IMR-90 (cell line): ENCODE data around the gene CLIC1. TPM values are rescaled to one million over a fixed set of nuclear protein-coding genes. Genes with fewer than 3 reads are reported as not detected.

ENCODE experiments used
- ATAC-seq: fragments of 200-7000 bp; cut with Tn5 transposase; 2 replicates; pipeline ENCODE4 v1.9.1; 2020; ENCODE audit warnings: low read depth, mild to moderate bottlenecking, moderate library complexity
- BruUV-seq: library from RNA; stranded (reverse); fragments of 400-500 nt; replicated peaks from 2 replicates; lab custom pipeline; 2021; lab: Mats Ljungman, UMichigan
- CTCF ChIA-PET: fragments of 300-600 bp; formaldehyde crosslinking; extraction: SDS; loops from one replicate; lab custom pipeline; 2021; ENCODE audit warnings: antibody characterized with exemption; lab: Yijun Ruan, JAX
- POLR2A ChIA-PET: fragments of 300-600 bp; sonication (Branson Sonifier 250); formaldehyde crosslinking; loops from one replicate; lab custom pipeline; 2022; ENCODE audit warnings: antibody characterized with exemption; ENCODE audit not compliant: unreplicated experiment; lab: Charles Lee
- DNase-seq: peaks from one replicate; pipeline ENCODE4 v3.0.0; 2013
- H2AFZ ChIP-seq: replicated peaks from 2 replicates; pipeline ENCODE3; 2013; ENCODE audit warnings: low read length, mild to moderate bottlenecking; ENCODE audit not compliant: poor library complexity
- H2AK5ac ChIP-seq: 2 replicates; pipeline ENCODE4 v1.6.1; 2013; ENCODE audit warnings: low read depth, low read length, inconsistent platforms
- H2AK9ac ChIP-seq: replicated peaks from 2 replicates; pipeline ENCODE3; 2013; ENCODE audit warnings: mild to moderate bottlenecking, low read depth, low read length, moderate library complexity; ENCODE audit not compliant: poor library complexity
- H2BK120ac ChIP-seq: 2 replicates; pipeline ENCODE4 v1.6.1; 2013; ENCODE audit warnings: low read depth, low read length, inconsistent platforms
- H2BK15ac ChIP-seq: 3 replicates; pipeline ENCODE4 v1.6.1; 2013; ENCODE audit warnings: low read depth, low read length, inconsistent platforms
- H2BK20ac ChIP-seq: 2 replicates; pipeline ENCODE4 v1.6.1; 2013; ENCODE audit warnings: low read depth, mild to moderate bottlenecking, inconsistent platforms, low read length, moderate library complexity
- H2BK5ac ChIP-seq: 2 replicates; pipeline ENCODE4 v1.6.1; 2013; ENCODE audit warnings: mild to moderate bottlenecking, low read depth, low read length, inconsistent platforms; ENCODE audit not compliant: poor library complexity, severe bottlenecking
- H3K14ac ChIP-seq: replicated peaks from 2 replicates; pipeline ENCODE4 v1.6.1; 2013; ENCODE audit warnings: low read depth, low read length, inconsistent platforms
- H3K18ac ChIP-seq: 2 replicates; pipeline ENCODE4 v1.6.1; 2013; ENCODE audit warnings: low read depth, low read length, control low read depth
- H3K23ac ChIP-seq: 2 replicates; pipeline ENCODE4 v1.6.1; 2013; ENCODE audit warnings: low read depth, low read length, inconsistent platforms
- H3K27ac ChIP-seq: 2 replicates; pipeline ENCODE4 v1.5.1; 2013; ENCODE audit warnings: mild to moderate bottlenecking, control low read depth, low read length; ENCODE audit not compliant: insufficient read depth
- H3K27me3 ChIP-seq: 2 replicates; pipeline ENCODE4 v1.6.1; 2013; ENCODE audit warnings: low read length; ENCODE audit not compliant: control insufficient read depth, insufficient read depth
- H3K36me3 ChIP-seq: 2 replicates; pipeline ENCODE4 v1.6.1; 2013; ENCODE audit warnings: low read length, mixed read lengths; ENCODE audit not compliant: control insufficient read depth, insufficient read depth
- H3K4ac ChIP-seq: 2 replicates; pipeline ENCODE4 v1.6.1; 2013; ENCODE audit warnings: low read depth, low read length, inconsistent platforms
- H3K4me1 ChIP-seq: 2 replicates; pipeline ENCODE4 v1.6.1; 2013; ENCODE audit warnings: low read length, mixed read lengths; ENCODE audit not compliant: control insufficient read depth, insufficient read depth
- H3K4me2 ChIP-seq: 2 replicates; pipeline ENCODE4 v1.6.1; 2013; ENCODE audit warnings: low read depth, mild to moderate bottlenecking, control low read depth, low read length, moderate library complexity
- H3K4me3 ChIP-seq: 2 replicates; pipeline ENCODE4 v1.5.1; 2013; ENCODE audit warnings: low read depth, mild to moderate bottlenecking, control low read depth, low read length, moderate library complexity; ENCODE audit not compliant: insufficient read depth
- H3K56ac ChIP-seq: 2 replicates; pipeline ENCODE4 v1.6.1; 2013; ENCODE audit warnings: low read length, inconsistent platforms; ENCODE audit not compliant: insufficient read depth; ENCODE audit errors: extremely low read depth
- H3K79me1 ChIP-seq, 2 experiments: 2 replicates each; pipeline ENCODE4 v1.6.1; 2013; ENCODE audit warnings: low read length in 2 of 2, inconsistent platforms in 1 of 2, low read depth in 1 of 2
- H3K9ac ChIP-seq: 2 replicates; pipeline ENCODE4 v1.6.1; 2013; ENCODE audit warnings: low read depth, low read length, control low read depth
- H3K9me1 ChIP-seq: 2 replicates; pipeline ENCODE4 v1.6.1; 2013; ENCODE audit warnings: low read length, inconsistent platforms; ENCODE audit not compliant: insufficient read depth
- H3K9me3 ChIP-seq: 2 replicates; pipeline ENCODE4 v1.6.1; 2013; ENCODE audit warnings: low read length; ENCODE audit not compliant: control insufficient read depth, insufficient read depth
- H4K20me1 ChIP-seq: 2 replicates; pipeline ENCODE4 v1.6.1; 2013; ENCODE audit warnings: low read length, inconsistent platforms; ENCODE audit not compliant: insufficient read depth
- H4K5ac ChIP-seq: 2 replicates; pipeline ENCODE4 v1.6.1; 2013; ENCODE audit warnings: mild to moderate bottlenecking, low read depth, low read length, control low read depth
- H4K8ac ChIP-seq, 2 experiments: 2 replicates each; pipeline ENCODE4 v1.6.1; 2013; ENCODE audit warnings: low read depth in 2 of 2, low read length in 2 of 2, control low read depth in 1 of 2, inconsistent platforms in 1 of 2
- H4K91ac ChIP-seq: 2 replicates; pipeline ENCODE4 v1.6.1; 2013; ENCODE audit warnings: low read depth, low read length, inconsistent platforms; ENCODE audit not compliant: insufficient read depth
- BHLHE40 ChIP-seq: fragments of 150-350 bp; IDR thresholded peaks from 2 replicates; pipeline ENCODE4 v1.6.1; 2016; ENCODE audit warnings: mild to moderate bottlenecking, low read depth, low read length
- CEBPB ChIP-seq: IDR thresholded peaks from 2 replicates; pipeline ENCODE4 v1.6.1; 2012; ENCODE audit warnings: low read depth, low read length, improper control_type of control experiment
- CHD1 ChIP-seq: IDR thresholded peaks from 2 replicates; pipeline ENCODE4 v1.6.1; 2012; ENCODE audit warnings: low read depth, low read length, improper control_type of control experiment
- FOS ChIP-seq: fragments of 150-350 bp; IDR thresholded peaks from 2 replicates; pipeline ENCODE4 v1.6.1; 2016; ENCODE audit warnings: low read depth, low read length
- MAFK ChIP-seq: IDR thresholded peaks from 2 replicates; pipeline ENCODE4 v1.6.1; 2012; ENCODE audit warnings: low read depth, low read length, improper control_type of control experiment
- NFE2L2 ChIP-seq: fragments of 150-350 bp; IDR thresholded peaks from 2 replicates; pipeline ENCODE4 v1.6.1; 2016; ENCODE audit warnings: low read depth, mild to moderate bottlenecking, low read length
- POLR2A ChIP-seq: IDR thresholded peaks from 2 replicates; pipeline ENCODE4 v1.6.1; 2012; ENCODE audit warnings: mild to moderate bottlenecking, low read depth, low read length
- RAD21 ChIP-seq: IDR thresholded peaks from 2 replicates; pipeline ENCODE4 v1.6.1; 2012; ENCODE audit warnings: low read length, improper control_type of control experiment
- RCOR1 ChIP-seq: IDR thresholded peaks from 2 replicates; pipeline ENCODE4 v1.6.1; 2012; ENCODE audit warnings: mild to moderate bottlenecking, low read length, improper control_type of control experiment; ENCODE audit not compliant: insufficient replicate concordance
- RFX5 ChIP-seq: IDR thresholded peaks from 2 replicates; pipeline ENCODE4 v1.8.0; 2012; ENCODE audit warnings: low read depth, mild to moderate bottlenecking, low read length, moderate library complexity
- SMC3 ChIP-seq: fragments of 150-350 bp; IDR thresholded peaks from 2 replicates; pipeline ENCODE4 v1.6.1; 2016; ENCODE audit warnings: low read depth, mild to moderate bottlenecking, antibody characterized with exemption, low read length, moderate library complexity
- WGBS, 2 experiments: methylation state at CpG; one replicate each; pipeline versions ENCODE4 v1.1.5 to v1.1.7; 2013; ENCODE audit warnings: missing lambda C conversion rate in 2 of 2; ENCODE audit not compliant: insufficient read length in 1 of 2; ENCODE audit errors: extremely low coverage in 2 of 2; 5-methylcytosine and 5-hydroxymethylcytosine counted together
- dilution Hi-C: fragments of 300-500 bp; cut with HindIII; formaldehyde crosslinking; loops from one replicate; pipeline ENCODE4 v1.14.3; 2018; ENCODE audit warnings: low sequenced_read_pairs; ENCODE audit not compliant: unreplicated experiment
- in situ Hi-C: fragments of 300-500 bp; cut with MboI; formaldehyde crosslinking; loops from 3 replicates; pipeline ENCODE4 v1.14.3; 2019; ENCODE audit warnings: low sequenced_read_pairs, inconsistent platforms, mixed read lengths
- intact Hi-C: fragments of 100-400 bp; cut with micrococcal nuclease; formaldehyde crosslinking; loops from 2 replicates; pipeline ENCODE4 v1.10.0; 2022
- polyA plus RNA-seq, 3 experiments: library from polyadenylated mRNA; depleted of rRNA; stranded (reverse); fragments of >200 nt; gene quantifications; 2 replicates each; pipeline ENCODE4 v1.2.3, GENCODE V29; 2012; ENCODE audit warnings: low replicate concordance in 1 of 3
- total RNA-seq: library from RNA; depleted of rRNA; stranded (reverse); fragments of >200 nt; gene quantifications from 2 replicates; pipeline ENCODE4 v1.2.3, GENCODE V29; 2012
- TF ChIP-seq, protein P1 (sequence below): conservative IDR thresholded peaks from 2 replicates; pipeline ENCODE4 v1.5.1; 2012; ENCODE audit warnings: mild to moderate bottlenecking, low read depth, low read length, improper control_type of control experiment
- TF ChIP-seq, protein P2 (sequence below): fragments of 150-350 bp; IDR thresholded peaks from 2 replicates; pipeline ENCODE4 v1.6.1; 2016; ENCODE audit warnings: low read depth, mild to moderate bottlenecking, low read length, moderate library complexity, borderline replicate concordance
- TF ChIP-seq, protein P3 (sequence below): fragments of 150-350 bp; IDR thresholded peaks from 2 replicates; pipeline ENCODE4 v1.6.1; 2017; ENCODE audit warnings: mild to moderate bottlenecking, antibody characterized with exemption, low read length, low read depth

Gene CLIC1
- total and polyA plus RNA-seq, 2 of the 4 experiments (the other 2 are of a cell fraction) = 706 to 1,185 TPM

DNA sequence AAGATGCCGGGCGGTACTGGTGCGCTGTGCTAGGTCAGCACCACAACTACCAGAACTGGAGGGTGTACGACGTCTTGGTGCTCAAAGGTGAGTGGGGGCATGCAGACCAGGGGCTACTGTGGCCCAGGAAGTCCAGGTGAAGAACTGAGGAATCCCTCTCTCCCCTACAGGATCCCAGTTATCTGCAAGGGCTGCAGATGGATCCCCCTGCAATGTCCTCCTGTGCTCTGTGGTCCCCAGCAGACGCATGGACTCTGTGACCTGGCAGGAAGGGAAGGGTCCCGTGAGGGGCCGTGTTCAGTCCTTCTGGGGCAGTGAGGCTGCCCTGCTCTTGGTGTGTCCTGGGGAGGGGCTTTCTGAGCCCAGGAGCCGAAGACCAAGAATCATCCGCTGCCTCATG lies 28.6 kb downstream of the CLIC1 start:
- in situ Hi-C loops = no loop called here
- Histone ChIP-seq H2BK20ac (no peak overlapping the region), H2BK5ac (no peak overlapping the region), H3K36me3 (no peaks in the 10 kb centered on the region), H2BK15ac (no peak overlapping the region), H3K9ac (no peak overlapping the region), H3K18ac (no peak overlapping the region), H3K4ac (no peak overlapping the region), H3K9me1 (no peaks in the 10 kb centered on the region), H3K79me1 (peaks cover 0 to 2% of the 10 kb centered on the region in 2 experiments; a peak in 1 of 4 replicates), H3K56ac (no peak overlapping the region), H3K4me3 (no peak overlapping the region), H2AK9ac (no peak overlapping the region), H2AK5ac (no peak overlapping the region), H4K20me1 (no peaks in the 10 kb centered on the region; the same call in 1 of the 2 replicates), H3K9me3 (no peaks in the 10 kb centered on the region), H3K4me1 (no peaks in the 10 kb centered on the region), H3K27ac (no peak overlapping the region), H3K14ac (no peak overlapping the region), H2AFZ (no peak overlapping the region), H2BK120ac (no peak overlapping the region), H4K5ac (no peak overlapping the region), H4K91ac (no peak overlapping the region), H4K8ac (no peak overlapping the region), H3K27me3 (peaks cover 14% of the 10 kb centered on the region; the same call in 1 of the 2 replicates), H3K4me2 (no peak overlapping the region), H3K23ac (no peak overlapping the region)
- intact Hi-C loops = no loop called here
- ChIA-PET POLR2A (no interaction called here), CTCF (no interaction called here)
- 100% methylated on average over 2 of the region's 10 CpGs; no CpG with 5 or more reads in 1 of the 2 experiments for WGBS, 2 experiments
- TF ChIP-seq, protein P1, sequence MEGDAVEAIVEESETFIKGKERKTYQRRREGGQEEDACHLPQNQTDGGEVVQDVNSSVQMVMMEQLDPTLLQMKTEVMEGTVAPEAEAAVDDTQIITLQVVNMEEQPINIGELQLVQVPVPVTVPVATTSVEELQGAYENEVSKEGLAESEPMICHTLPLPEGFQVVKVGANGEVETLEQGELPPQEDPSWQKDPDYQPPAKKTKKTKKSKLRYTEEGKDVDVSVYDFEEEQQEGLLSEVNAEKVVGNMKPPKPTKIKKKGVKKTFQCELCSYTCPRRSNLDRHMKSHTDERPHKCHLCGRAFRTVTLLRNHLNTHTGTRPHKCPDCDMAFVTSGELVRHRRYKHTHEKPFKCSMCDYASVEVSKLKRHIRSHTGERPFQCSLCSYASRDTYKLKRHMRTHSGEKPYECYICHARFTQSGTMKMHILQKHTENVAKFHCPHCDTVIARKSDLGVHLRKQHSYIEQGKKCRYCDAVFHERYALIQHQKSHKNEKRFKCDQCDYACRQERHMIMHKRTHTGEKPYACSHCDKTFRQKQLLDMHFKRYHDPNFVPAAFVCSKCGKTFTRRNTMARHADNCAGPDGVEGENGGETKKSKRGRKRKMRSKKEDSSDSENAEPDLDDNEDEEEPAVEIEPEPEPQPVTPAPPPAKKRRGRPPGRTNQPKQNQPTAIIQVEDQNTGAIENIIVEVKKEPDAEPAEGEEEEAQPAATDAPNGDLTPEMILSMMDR = no peak
- TF ChIP-seq, protein P2, sequence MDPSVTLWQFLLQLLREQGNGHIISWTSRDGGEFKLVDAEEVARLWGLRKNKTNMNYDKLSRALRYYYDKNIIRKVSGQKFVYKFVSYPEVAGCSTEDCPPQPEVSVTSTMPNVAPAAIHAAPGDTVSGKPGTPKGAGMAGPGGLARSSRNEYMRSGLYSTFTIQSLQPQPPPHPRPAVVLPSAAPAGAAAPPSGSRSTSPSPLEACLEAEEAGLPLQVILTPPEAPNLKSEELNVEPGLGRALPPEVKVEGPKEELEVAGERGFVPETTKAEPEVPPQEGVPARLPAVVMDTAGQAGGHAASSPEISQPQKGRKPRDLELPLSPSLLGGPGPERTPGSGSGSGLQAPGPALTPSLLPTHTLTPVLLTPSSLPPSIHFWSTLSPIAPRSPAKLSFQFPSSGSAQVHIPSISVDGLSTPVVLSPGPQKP = no peak
- no peak for TF ChIP-seq CEBPB
- TF ChIP-seq RAD21 = no peak
- TF ChIP-seq POLR2A = no peak
- no peak for TF ChIP-seq NFE2L2
- no peak for TF ChIP-seq CHD1
- TF ChIP-seq FOS = no peak
- TF ChIP-seq MAFK = no peak
- TF ChIP-seq RCOR1 = no peak
- no peak for TF ChIP-seq SMC3
- TF ChIP-seq RFX5 = no peak
- TF ChIP-seq, protein P3, sequence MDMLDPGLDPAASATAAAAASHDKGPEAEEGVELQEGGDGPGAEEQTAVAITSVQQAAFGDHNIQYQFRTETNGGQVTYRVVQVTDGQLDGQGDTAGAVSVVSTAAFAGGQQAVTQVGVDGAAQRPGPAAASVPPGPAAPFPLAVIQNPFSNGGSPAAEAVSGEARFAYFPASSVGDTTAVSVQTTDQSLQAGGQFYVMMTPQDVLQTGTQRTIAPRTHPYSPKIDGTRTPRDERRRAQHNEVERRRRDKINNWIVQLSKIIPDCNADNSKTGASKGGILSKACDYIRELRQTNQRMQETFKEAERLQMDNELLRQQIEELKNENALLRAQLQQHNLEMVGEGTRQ = no peak
- TF ChIP-seq BHLHE40 = no peak
- no peak for DNase-seq
- BruUV-seq = no TSS peak
- dilution Hi-C loops = no loop called here
- ATAC-seq = no peak
